Brain microvascular endothelial cell (primary cell): ENCODE data around the gene PRKCG.

Experiments used
- DNase-seq: peaks from one replicate; pipeline ENCODE4 v3.0.0-alpha.2; 2020
- H3K27ac ChIP-seq: fragments of 250-450 bp; sonication (Bioruptor Pico); 2 replicates; pipeline ENCODE4 v1.5.1; 2020; ENCODE audit warnings: mild to moderate bottlenecking, moderate library complexity
- H3K27me3 ChIP-seq: fragments of 250-450 bp; sonication (Bioruptor Pico); replicated peaks from 2 replicates; pipeline ENCODE4 v1.5.1; 2020; ENCODE audit warnings: mild to moderate bottlenecking
- H3K36me3 ChIP-seq: fragments of 250-450 bp; sonication (Bioruptor Pico); replicated peaks from 2 replicates; pipeline ENCODE4 v1.5.1; 2020; ENCODE audit warnings: mild to moderate bottlenecking
- H3K4me3 ChIP-seq: 2 replicates; pipeline ENCODE4 v1.5.1; 2011; ENCODE audit warnings: low read depth, mild to moderate bottlenecking, control low read depth, low read length, moderate library complexity
- in situ Hi-C: cut with HindIII; loops from 2 replicates; pipeline ENCODE4 v1.10.0; 2017; ENCODE audit warnings: low sequenced_read_pairs, low pct_ligation_motif_present
- TF ChIP-seq, protein P1 (sequence below): IDR thresholded peaks from 2 replicates; pipeline ENCODE4 v1.5.1; 2011; ENCODE audit warnings: low read depth, mild to moderate bottlenecking, moderate library complexity, low read length, control low read depth, inconsistent platforms; ENCODE audit errors: missing control alignments

The PRKCG gene

DNA sequence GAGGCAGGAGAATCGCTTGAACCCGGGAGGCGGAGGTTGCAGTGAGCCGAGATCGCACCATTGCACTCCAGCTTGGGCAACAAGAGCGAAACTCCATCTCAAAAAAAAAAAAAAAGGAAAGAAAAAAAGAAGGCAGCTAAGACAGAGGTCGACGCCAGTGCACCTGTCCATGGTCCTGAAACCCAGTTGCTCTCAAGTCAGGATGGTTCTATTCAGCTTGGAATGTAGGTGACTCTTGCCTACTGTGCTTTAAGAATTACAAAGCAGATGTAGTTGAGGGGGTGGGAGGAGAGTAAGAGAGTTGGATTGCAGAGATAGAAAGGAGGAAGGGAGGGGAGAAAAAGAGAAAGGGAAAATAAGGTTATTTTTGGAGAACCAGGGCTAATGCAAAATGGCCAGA is 45.7 kb downstream of the PRKCG start:
- H3K27me3 ChIP-seq: no peaks in the 10 kb centered on the region
- TF ChIP-seq, protein P1, sequence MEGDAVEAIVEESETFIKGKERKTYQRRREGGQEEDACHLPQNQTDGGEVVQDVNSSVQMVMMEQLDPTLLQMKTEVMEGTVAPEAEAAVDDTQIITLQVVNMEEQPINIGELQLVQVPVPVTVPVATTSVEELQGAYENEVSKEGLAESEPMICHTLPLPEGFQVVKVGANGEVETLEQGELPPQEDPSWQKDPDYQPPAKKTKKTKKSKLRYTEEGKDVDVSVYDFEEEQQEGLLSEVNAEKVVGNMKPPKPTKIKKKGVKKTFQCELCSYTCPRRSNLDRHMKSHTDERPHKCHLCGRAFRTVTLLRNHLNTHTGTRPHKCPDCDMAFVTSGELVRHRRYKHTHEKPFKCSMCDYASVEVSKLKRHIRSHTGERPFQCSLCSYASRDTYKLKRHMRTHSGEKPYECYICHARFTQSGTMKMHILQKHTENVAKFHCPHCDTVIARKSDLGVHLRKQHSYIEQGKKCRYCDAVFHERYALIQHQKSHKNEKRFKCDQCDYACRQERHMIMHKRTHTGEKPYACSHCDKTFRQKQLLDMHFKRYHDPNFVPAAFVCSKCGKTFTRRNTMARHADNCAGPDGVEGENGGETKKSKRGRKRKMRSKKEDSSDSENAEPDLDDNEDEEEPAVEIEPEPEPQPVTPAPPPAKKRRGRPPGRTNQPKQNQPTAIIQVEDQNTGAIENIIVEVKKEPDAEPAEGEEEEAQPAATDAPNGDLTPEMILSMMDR: no peak
- no peaks in the 10 kb centered on the region for H3K36me3 ChIP-seq
- no peak overlapping the region for H3K4me3 ChIP-seq
- in situ Hi-C loops: no loop called here
- no peak overlapping the region for H3K27ac ChIP-seq
- DNase-seq: peak; percentile 58

DNA sequence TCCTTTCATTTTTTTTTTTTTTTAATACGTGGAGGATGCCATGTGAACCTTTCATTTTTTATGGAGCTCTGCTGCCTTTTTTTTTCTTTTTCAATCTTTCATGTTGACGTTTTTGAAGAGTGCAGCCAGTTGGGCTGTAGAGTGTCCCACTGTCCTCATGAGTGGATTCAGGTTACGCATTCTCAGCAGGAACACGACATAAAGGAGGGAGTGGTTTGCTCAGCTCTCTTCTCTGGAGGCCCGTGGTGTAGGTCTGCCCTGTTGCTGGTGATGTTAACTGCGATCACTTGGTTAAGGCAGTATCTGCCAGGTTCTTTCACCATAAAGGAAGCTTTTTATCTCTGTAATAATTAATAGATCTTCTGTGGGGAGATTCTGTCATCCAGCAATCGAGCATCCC is 54.0 kb downstream of the PRKCG start:
- TF ChIP-seq, protein P1: no peak
- no peak for DNase-seq
- Histone ChIP-seq H3K4me3 (no peak overlapping the region), H3K27ac (no peak overlapping the region), H3K36me3 (no peaks in the 10 kb centered on the region), H3K27me3 (no peaks in the 10 kb centered on the region)
- in situ Hi-C loops: no loop called here

DNA sequence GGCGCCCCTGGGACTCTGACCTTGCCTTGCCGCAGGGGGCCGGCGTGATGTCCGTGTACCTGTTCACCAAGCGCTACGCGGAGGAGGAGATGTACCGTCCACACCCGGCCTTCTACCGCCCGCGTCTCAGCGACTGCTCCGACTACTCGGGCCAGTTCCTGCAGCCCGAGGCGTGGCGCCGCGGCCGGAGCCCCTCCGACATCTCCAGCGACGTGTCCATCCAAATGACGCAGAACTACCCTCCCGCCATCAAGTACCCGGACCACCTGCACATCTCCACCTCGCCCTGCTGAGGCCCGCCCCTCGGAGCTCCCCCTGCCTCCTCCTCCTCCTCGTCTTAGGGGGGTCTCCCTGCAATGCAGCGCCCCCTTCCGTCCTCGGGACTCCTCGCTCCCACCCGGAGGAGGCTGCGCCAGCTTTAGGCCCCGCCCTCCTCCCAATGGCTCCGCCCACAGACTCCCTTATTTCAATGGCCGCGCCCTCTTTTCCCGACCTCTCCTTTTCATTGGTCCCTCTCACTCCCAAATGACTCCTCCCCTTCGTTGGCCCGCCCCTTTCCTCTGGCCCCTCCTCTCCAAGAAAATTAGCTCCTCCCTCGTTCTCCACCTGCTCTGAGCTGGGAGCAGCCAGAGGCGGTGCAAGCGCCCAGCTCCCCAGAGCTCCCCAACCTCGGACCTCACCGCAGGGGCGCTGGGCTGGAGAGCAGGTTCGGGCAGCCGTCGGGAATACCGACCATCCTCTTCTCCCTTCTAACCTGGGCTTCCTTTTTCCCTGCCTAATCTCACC is 60.2 kb downstream of the PRKCG start:
- in situ Hi-C loops: no loop called here
- Histone ChIP-seq H3K4me3 (no peak overlapping the region), H3K36me3 (no peaks in the 10 kb centered on the region), H3K27ac (no peak overlapping the region), H3K27me3 (peaks cover 17% of the 10 kb centered on the region)
- TF ChIP-seq, protein P1: peak; percentile 12
- peak; percentile 2 for DNase-seq

DNA sequence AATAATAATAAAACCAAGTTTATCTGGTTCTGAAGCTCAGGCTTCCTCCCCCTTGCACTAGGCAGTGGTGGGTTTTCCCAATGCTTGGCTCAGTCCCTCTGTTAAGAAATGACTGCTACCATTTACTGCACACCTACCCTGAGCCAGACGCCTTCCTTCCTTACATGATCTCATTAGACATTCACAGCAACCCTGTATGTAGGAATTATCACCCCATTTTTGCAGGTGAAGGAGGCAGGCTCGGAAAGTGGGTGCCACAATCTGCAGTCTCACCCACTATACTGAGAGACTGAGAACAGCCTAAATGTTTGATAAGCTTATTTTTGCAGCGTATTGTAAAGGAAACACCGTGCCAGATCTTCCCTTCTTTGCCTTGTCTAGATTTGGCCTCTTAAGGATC is 62.4 kb downstream of the PRKCG start:
- no peak overlapping the region for H3K27ac ChIP-seq
- in situ Hi-C loops: no loop called here
- TF ChIP-seq, protein P1: no peak
- H3K27me3 ChIP-seq: peaks cover 17% of the 10 kb centered on the region
- DNase-seq: no peak
- H3K4me3 ChIP-seq: no peak overlapping the region
- H3K36me3 ChIP-seq: no peaks in the 10 kb centered on the region

DNA sequence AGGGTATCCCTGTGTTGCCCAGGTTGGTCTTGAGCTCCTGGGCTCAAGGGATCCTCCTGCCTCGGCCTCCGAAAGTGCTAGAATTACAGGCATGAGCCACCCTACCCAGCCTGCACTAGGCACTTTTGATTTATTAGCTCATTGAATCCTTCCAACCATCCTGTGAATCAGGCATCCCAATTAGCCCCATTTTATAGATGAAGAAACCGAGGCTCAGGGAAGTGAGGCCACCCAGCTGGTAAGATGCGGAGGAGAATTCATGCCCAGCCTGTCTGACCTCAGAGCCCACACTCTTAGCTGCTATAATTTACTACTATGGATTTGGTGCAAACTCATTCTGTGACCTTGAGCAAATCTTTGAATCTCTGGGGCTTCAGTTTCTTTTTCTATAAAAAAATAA is 62.9 kb downstream of the PRKCG start:
- Histone ChIP-seq H3K36me3 (no peaks in the 10 kb centered on the region), H3K27ac (no peak overlapping the region), H3K4me3 (no peak overlapping the region), H3K27me3 (peaks cover 17% of the 10 kb centered on the region)
- TF ChIP-seq, protein P1: no peak
- no peak for DNase-seq
- in situ Hi-C loops: no loop called here

DNA sequence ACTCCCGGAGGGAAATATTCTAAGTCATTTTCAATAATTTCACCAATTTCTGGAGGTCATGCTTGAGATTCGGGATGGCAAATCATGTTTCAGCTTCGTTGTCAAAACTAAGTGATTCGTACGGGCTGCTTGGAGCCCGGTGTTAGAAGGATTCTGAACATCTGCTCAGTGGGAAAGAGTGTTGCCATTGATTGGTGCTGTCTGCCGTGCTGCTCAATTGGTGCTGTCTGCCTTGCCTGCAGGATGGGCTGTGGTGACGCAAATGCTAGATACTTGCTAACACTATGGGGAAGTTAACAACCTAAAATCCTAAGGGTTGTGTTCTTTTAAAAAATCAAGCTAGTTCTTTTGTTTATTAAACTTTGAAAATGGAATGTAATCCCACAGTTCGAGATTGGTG is 63.4 kb downstream of the PRKCG start:
- Histone ChIP-seq H3K36me3 (no peaks in the 10 kb centered on the region), H3K4me3 (no peak overlapping the region), H3K27me3 (peaks cover 17% of the 10 kb centered on the region), H3K27ac (no peak overlapping the region)
- TF ChIP-seq, protein P1: no peak
- in situ Hi-C loops: no loop called here
- DNase-seq: peak; percentile 13
